ENCODE measurements around the gene ADGRF5.
"Not testable (repeated sequence)": the region's sequence is repeated elsewhere in the genome, so short reads cannot be mapped to it uniquely, and the experiment has no call there.

The ADGRF5 gene

DNA sequence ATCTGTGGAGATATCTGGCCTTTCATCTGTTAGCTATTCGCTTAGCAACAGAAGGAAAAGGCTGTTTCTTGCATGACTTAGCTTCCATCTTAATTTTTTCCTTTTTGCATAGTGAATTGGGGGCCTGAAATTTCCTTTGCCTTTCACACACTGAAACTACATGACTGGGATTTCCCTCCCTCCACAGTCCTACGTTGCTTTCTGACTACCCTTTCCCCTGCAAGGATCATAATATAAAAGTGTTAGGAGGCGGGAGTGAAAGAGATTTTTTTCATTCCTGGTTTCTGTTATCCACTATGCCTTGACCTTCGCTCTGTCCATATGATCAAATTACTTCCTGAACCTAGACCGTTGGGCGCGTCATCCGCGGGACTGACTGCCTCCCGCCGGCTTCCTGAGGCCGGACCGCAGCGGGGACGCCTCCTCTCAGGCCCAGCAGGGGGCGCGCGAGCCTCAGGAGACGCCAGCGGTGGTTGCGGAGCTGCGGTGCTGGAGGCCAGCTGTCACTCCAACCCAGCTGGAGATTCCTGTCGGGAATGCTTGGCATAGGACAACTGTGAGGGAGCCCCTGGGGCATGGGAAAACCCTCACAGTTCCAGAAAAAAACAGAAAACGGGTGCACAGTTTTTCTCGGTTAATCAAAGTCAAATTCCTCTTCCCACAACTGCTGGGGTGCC lies 72.9 kb downstream of the ADGRF5 start:
- Mint-ChIP-seq H3K27me3 (ENCODE audit: low read depth) (peaks cover 28% of the 10 kb centered on the region), H3K36me3 (ENCODE audit: low read depth) (no peaks in the 10 kb centered on the region), H3K4me3 (peak overlapping the region; percentile 66), H3K9me3 (no peaks in the 10 kb centered on the region), H3K4me1 (ENCODE audit: low read depth) (peaks cover 6% of the 10 kb centered on the region), H3K27ac (no peak overlapping the region)
- DNase-seq (ENCODE audit: low spot score) = peak; percentile 51

DNA sequence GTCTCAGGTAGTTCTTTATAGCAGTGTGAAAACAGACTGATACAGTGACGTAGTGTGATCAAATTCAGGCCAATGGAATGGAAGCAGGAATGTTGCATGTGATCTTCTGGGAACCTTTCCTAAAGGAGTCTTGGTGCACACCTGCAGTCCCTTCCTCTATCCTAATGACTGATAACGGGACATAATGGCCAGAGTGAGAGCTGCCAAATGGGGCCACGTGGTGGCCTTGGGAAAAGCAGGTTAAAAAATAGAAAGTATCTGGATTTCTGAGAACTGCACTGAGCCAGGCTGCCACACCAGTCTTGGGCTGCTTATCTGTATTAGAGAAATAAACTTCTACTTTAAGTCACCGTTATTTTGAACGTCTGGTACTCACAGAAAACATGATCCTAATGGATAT lies 76.6 kb downstream of the ADGRF5 start:
- Mint-ChIP-seq H3K27ac (no peak overlapping the region), H3K9me3 (peaks cover 20% of the 10 kb centered on the region), H3K4me1 (ENCODE audit: low read depth) (peaks cover 6% of the 10 kb centered on the region), H3K27me3 (ENCODE audit: low read depth) (peaks cover 20% of the 10 kb centered on the region), H3K36me3 (ENCODE audit: low read depth) (no peaks in the 10 kb centered on the region), H3K4me3 (no peak overlapping the region)
- DNase-seq (ENCODE audit: low spot score) = no peak

DNA sequence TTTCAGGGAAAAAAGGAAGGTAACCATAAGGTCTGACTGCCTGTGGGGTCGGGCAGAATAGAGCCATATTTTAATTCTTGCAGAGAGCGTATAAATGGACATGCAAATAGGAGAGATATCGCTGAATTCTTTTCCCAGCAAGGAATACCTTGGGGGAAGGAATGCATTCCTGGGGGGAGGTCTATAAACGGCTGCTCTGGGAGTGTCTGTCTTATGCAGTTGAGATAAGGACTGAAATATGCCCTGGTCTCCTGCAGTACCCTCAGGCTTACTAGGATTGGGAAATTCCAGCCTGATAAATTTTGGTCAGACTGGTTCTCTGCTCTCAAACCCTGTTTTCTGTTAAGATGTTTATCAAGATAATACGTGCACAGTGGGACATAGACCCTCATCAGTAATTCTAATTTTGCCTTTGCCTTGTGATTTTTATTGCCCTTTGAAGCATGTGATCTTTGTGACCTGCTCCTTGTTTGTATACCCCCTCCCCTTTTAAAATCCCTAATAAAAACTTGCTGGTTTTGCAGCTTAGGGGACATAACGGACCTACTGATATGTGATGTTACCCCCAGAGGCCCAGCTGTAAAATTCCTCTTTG lies 79.4 kb downstream of the ADGRF5 start:
- not testable (repeated sequence) for H3K27me3 Mint-ChIP-seq (ENCODE audit: low read depth); H3K36me3 Mint-ChIP-seq (ENCODE audit: low read depth); DNase-seq (ENCODE audit: low spot score); H3K4me1 Mint-ChIP-seq (ENCODE audit: low read depth); H3K27ac Mint-ChIP-seq; H3K4me3 Mint-ChIP-seq
- peaks cover 24% of the 10 kb centered on the region for H3K9me3 Mint-ChIP-seq

DNA sequence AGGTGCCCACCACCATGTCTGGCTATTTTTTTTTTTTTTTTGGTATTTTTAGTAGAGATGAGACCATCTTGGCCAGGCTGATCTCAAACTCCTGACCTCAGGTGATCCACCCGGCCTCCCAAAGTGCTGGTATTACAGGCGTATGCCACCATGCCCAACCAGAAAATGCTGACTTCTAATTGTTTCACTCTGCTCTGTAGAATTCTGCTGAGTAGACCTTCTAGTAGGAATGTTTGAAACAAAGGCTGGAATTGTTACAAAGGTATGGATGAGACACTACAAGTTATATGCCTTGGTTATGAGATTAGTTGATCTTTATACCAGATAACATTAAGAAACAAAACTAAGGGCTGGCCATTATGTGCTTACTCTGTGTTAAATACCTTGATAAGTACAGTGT lies 83.7 kb downstream of the ADGRF5 start:
- no peak overlapping the region for H3K4me3 Mint-ChIP-seq
- peaks cover 23% of the 10 kb centered on the region for H3K9me3 Mint-ChIP-seq
- no peak for DNase-seq (ENCODE audit: low spot score)
- H3K27me3 Mint-ChIP-seq (ENCODE audit: low read depth) = no peaks in the 10 kb centered on the region
- no peaks in the 10 kb centered on the region for H3K4me1 Mint-ChIP-seq (ENCODE audit: low read depth)
- H3K27ac Mint-ChIP-seq = no peak overlapping the region
- H3K36me3 Mint-ChIP-seq (ENCODE audit: low read depth) = no peaks in the 10 kb centered on the region

DNA sequence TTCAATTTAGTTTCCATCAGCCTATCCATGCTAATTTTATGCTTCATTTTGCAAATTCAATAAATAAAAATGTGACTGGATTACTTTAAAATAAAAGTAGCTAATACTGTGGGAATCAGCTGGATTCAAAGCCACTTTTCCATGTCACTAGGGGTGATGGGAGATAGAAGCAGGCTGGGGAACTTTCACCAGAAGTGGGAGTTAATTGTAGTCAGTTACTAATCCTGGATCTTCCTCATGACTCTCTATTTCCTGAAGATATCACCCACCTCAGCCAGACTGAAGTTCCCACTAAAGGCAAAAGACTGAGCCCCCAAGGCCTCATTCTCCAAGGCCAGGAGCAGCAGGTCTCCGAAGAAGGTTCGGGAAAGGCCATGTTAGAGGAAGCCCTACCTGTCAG lies 86.7 kb downstream of the ADGRF5 start:
- not testable (repeated sequence) for DNase-seq (ENCODE audit: low spot score); H3K36me3 Mint-ChIP-seq (ENCODE audit: low read depth)

DNA sequence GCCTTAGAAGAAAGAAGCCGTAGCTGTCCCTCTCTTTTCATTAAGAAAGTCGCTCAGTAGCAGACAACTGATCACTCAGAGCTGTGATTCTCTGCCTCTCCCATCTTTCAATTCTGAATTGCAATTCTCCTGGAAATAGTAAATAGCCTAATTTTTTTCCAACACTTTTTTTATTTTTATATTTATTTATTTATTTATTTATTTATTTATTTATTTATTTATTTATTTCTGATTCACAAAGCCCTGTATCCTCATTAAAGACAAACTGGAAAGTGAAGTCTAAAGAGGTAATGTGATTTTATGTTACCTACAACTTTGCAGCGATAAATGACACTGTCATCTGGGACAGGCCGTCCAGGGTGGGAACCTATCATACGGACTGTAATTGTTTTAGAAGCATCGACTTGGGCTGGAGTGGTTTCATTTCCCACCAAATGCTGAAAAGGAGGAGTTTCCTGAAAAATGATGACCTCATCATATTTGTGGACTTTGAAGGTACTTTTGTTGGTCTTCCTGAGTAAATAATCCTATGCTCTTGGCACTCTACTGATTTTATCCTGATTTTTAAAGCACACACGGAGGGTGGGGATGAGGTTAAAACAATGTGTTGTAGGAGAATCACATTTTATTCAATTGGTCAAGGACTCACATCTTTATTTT lies 87.4 kb downstream of the ADGRF5 start:
- not testable (repeated sequence) for DNase-seq (ENCODE audit: low spot score); H3K36me3 Mint-ChIP-seq (ENCODE audit: low read depth); H3K9me3 Mint-ChIP-seq; H3K27me3 Mint-ChIP-seq (ENCODE audit: low read depth); H3K4me3 Mint-ChIP-seq; H3K4me1 Mint-ChIP-seq (ENCODE audit: low read depth); H3K27ac Mint-ChIP-seq

More for the DNA sequence above, 86.7 kb downstream of the ADGRF5 start:
- not testable (repeated sequence) for H3K4me1 Mint-ChIP-seq (ENCODE audit: low read depth); H3K9me3 Mint-ChIP-seq; H3K27me3 Mint-ChIP-seq (ENCODE audit: low read depth); H3K4me3 Mint-ChIP-seq; H3K27ac Mint-ChIP-seq

DNA sequence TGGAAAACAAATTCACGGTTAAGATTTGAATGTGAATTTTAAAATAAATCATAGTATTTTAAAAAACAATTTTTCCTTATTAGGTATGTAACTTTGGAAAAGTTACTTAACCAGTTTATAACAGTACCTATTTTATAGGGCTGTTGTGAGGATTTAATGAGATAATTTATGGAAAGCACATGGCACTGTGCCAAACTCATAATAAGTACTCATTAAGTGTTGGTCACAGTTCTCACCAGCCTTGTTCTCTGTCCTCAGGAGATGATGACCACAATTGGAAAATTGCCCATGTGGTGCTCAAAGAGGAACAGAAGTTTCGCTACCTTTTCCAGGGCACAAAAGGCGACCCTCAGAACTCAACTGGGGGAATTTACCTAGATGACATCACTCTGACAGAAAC lies 88.9 kb downstream of the ADGRF5 start:
- no peak for DNase-seq (ENCODE audit: low spot score)
- peaks cover 4% of the 10 kb centered on the region for H3K27me3 Mint-ChIP-seq (ENCODE audit: low read depth)
- no peak overlapping the region for H3K27ac Mint-ChIP-seq
- no peaks in the 10 kb centered on the region for H3K36me3 Mint-ChIP-seq (ENCODE audit: low read depth)
- no peaks in the 10 kb centered on the region for H3K9me3 Mint-ChIP-seq
- H3K4me3 Mint-ChIP-seq = no peak overlapping the region
- H3K4me1 Mint-ChIP-seq (ENCODE audit: low read depth) = no peaks in the 10 kb centered on the region

DNA sequence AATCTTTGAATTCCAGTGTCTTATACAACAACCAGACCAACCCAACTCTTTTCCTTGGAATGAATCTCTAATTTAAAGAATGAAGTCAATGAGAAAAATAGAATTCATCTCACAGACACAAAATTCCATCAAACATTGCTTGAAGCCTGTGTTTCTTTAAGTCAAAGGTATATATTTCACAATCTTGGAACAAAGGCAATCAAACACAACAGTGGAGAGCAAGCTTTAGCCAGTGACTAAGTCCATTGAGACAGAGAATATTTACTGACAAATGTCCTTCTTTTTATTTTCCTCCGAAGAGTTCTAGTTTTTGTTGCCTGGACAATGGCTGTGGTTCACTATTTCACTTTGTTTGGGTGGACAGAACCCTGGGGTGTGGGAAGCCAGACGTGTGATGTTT lies 92.8 kb downstream of the ADGRF5 start:
- H3K9me3 Mint-ChIP-seq = no peaks in the 10 kb centered on the region
- no peaks in the 10 kb centered on the region for H3K36me3 Mint-ChIP-seq (ENCODE audit: low read depth)
- H3K27me3 Mint-ChIP-seq (ENCODE audit: low read depth) = peaks cover 4% of the 10 kb centered on the region
- H3K27ac Mint-ChIP-seq = no peak overlapping the region
- DNase-seq (ENCODE audit: low spot score) = no peak
- no peaks in the 10 kb centered on the region for H3K4me1 Mint-ChIP-seq (ENCODE audit: low read depth)
- H3K4me3 Mint-ChIP-seq = no peak overlapping the region

DNA sequence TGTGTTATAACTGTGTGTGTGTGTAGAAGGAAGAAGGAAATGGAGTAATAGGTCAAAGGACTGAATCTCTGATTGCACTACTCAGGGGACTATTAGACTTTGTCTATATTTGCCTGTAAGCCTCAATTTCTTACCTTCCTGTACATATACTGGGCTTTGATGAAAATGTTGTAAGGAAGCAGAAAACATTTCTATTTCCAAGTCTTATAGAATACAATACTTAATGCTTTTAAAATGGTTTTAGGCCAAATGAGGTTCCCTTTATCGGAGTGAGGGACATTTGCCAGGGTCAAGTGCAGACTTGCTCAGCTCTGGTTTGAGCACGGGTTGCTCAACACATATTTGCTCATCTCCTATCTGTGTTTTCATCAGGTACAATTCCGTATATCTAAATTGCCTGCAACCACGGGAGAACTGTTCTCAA lies 100.3 kb downstream of the ADGRF5 start:
- Mint-ChIP-seq H3K9me3 (no peaks in the 10 kb centered on the region), H3K4me3 (no peak overlapping the region), H3K27me3 (ENCODE audit: low read depth) (no peaks in the 10 kb centered on the region), H3K4me1 (ENCODE audit: low read depth) (no peaks in the 10 kb centered on the region), H3K36me3 (ENCODE audit: low read depth) (no peaks in the 10 kb centered on the region), H3K27ac (no peak overlapping the region)
- DNase-seq (ENCODE audit: low spot score) = no peak

DNA sequence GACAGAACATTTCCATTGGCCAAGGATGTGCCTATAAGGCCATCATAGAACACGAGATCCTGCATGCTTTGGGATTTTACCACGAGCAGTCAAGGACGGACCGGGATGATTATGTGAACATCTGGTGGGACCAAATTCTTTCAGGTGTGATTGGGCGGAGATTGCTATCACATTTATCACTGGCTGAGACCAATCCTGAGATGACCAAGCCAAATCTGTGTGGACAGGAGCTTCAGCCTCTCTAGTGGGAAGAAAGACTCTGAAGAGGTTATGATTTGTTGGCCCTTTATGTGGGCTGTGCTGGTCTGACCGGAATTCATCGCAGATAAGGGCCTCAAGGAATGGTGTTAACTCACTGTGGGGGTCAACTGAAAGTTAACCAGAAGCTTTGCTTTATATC lies 102.2 kb downstream of the ADGRF5 start:
- Mint-ChIP-seq H3K9me3 (no peaks in the 10 kb centered on the region), H3K36me3 (ENCODE audit: low read depth) (no peaks in the 10 kb centered on the region), H3K27me3 (ENCODE audit: low read depth) (no peaks in the 10 kb centered on the region), H3K4me1 (ENCODE audit: low read depth) (no peaks in the 10 kb centered on the region), H3K4me3 (no peak overlapping the region), H3K27ac (no peak overlapping the region)
- no peak for DNase-seq (ENCODE audit: low spot score)

DNA sequence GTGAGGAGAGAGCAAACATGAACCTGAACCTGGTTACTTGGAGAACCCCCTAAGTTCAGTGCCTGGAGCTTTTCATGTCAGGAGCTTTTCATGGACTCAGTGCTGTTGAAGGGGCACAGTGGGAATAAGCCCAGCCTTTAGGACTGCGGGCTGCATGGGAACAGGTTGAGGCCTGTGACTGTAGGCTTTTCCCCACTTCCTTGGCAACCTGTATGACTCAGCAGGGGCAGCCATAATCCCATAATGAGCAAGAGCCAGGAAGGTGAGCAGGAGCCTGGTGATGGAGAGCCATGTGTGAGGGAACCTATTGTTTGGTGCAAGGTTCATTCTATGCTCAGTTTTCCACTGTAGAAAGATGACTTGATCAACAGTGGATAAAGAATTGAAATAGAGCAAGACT lies 105.1 kb downstream of the ADGRF5 start:
- no peaks in the 10 kb centered on the region for H3K36me3 Mint-ChIP-seq (ENCODE audit: low read depth)
- H3K27ac Mint-ChIP-seq = no peak overlapping the region
- H3K27me3 Mint-ChIP-seq (ENCODE audit: low read depth) = no peaks in the 10 kb centered on the region
- no peak for DNase-seq (ENCODE audit: low spot score)
- H3K4me1 Mint-ChIP-seq (ENCODE audit: low read depth) = no peaks in the 10 kb centered on the region
- no peak overlapping the region for H3K4me3 Mint-ChIP-seq
- H3K9me3 Mint-ChIP-seq = no peaks in the 10 kb centered on the region

DNA sequence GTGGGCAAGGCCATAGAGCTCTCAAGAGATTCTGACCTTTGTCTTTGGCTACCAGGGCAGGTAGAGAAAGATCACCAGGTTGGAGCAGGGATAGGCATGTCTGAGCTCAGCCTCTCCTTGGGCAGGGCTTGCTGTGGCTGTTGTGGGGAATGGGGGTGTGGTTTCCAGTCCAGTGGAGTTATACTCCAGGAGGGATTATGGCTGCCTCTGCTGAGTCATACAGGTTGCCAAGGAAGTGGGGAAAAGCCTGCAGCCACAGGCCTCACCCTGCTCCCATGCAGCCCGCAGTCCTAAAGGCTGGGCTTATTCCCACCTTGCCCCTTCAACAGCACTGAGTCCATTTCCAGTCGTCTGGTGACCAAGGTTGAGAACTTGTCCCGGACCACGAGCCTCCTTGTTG lies 106.6 kb downstream of the ADGRF5 start:
- no peaks in the 10 kb centered on the region for H3K36me3 Mint-ChIP-seq (ENCODE audit: low read depth)
- no peaks in the 10 kb centered on the region for H3K27me3 Mint-ChIP-seq (ENCODE audit: low read depth)
- no peak overlapping the region for H3K27ac Mint-ChIP-seq
- no peaks in the 10 kb centered on the region for H3K4me1 Mint-ChIP-seq (ENCODE audit: low read depth)
- H3K4me3 Mint-ChIP-seq = no peak overlapping the region
- H3K9me3 Mint-ChIP-seq = no peaks in the 10 kb centered on the region
- DNase-seq (ENCODE audit: low spot score) = no peak

DNA sequence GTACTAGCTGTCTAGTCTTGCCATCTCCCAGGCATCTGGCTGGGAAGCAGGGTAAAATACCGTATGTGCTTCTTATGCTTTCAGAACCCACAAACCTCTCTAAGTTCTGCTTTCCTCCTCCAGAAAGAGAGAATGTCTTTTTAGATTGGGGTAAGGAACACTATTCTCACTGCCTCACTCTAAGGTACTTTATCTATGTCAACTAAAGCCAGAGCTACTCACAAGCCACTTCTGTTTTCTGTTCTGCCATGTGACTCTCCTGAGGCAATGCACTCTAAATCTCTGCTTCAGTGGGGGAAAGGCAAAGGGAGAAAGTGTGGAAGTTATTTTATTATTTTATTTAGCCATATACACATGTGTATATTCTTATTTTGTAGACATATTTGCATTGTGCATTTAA lies 112.9 kb downstream of the ADGRF5 start:
- Mint-ChIP-seq H3K36me3 (ENCODE audit: low read depth) (no peaks in the 10 kb centered on the region), H3K27me3 (ENCODE audit: low read depth) (peaks cover 7% of the 10 kb centered on the region), H3K9me3 (no peaks in the 10 kb centered on the region), H3K4me1 (ENCODE audit: low read depth) (no peaks in the 10 kb centered on the region), H3K4me3 (no peak overlapping the region), H3K27ac (no peak overlapping the region)
- DNase-seq (ENCODE audit: low spot score) = no peak
